ENCODE measurements around the gene C16orf74.

- TF ChIP-seq CTCF (IDR thresholded peaks at IDR 0.05; ENCODE audit: low read length) (no peak), EZH2phosphoT487 (IDR thresholded peaks at IDR 0.05; ENCODE audit: low read length) (no peak)
These were observed 30.9 kb upstream of the C16orf74 start for GRCh38 chr16:85781695-85782370.
